ENCODE data around the gene DVL2. TPM values are rescaled to one million over a fixed set of nuclear protein-coding genes. Genes with fewer than 3 reads are reported as not detected.

The DVL2 gene
- total RNA-seq: 10 to 100 TPM; 51.7 to 87.5 (median 67.8) TPM

DNA sequence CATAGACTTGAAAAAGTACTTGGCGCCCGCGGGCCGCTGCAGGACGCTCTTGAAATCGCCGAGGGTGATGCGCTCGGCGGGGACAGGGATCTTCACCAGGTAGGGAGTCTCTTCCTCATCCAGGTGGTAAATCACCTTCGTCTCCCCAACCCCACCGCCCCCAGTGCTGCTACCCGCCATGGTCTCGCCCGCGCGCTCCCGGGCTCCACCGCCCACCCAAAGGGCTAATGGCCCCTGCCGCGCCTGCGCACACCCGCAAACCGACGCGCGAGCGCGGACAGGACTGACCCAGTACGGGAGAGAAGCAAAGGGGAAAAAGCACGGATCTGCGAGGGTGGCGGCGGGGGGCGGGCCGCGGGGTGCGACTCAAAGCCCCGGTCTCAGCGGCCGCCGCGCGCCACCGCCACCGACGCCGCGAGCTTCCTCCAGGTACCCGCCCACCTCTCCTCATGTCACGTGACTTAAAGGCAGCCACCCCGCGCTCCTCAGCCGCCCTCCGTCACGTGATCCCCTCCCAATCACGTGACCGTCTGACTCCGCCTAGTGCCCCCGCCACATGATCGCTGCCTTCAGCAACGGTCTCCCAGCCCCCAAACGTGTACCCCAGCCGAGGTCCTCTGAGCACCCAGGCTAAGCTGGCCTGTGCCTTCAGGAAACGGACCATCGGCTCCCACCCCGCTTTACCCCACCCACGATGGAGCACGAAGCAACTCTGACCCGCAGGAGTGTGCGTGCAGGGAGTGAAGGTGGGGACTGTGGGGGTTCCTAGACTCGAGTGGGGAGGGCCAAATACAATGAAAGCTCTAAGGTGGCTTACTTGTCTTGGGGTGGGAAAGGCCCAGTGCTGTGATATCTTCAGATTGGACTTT, at the start of gene DVL2:
DVL2 (minus strand) TSS at position 435 of the 869 bp plus-strand sequence; CDS start at position 180, 255 bp downstream.
- intact Hi-C loops (cut with DNase I; ENCODE audit: low total_unique reads): no loop called here
- peak within 1 kb of the TSS; percentile 67 for H3K4me3 ChIP-seq (ENCODE audit: low read depth, poor library complexity, severe bottlenecking)
- peak; percentile 97 to 100 for DNase-seq (ENCODE audit: low spot score in 2 of 2)
- 0% methylated on average over 43 to 71 of the region's 72 CpGs for WGBS, 2 donors
- peak in 1 of 3 donors; percentile 67 for TF ChIP-seq CTCF (IDR thresholded peaks at IDR 0.05)
- TF ChIP-seq POLR2A (IDR thresholded peaks at IDR 0.05): no peak

DNA sequence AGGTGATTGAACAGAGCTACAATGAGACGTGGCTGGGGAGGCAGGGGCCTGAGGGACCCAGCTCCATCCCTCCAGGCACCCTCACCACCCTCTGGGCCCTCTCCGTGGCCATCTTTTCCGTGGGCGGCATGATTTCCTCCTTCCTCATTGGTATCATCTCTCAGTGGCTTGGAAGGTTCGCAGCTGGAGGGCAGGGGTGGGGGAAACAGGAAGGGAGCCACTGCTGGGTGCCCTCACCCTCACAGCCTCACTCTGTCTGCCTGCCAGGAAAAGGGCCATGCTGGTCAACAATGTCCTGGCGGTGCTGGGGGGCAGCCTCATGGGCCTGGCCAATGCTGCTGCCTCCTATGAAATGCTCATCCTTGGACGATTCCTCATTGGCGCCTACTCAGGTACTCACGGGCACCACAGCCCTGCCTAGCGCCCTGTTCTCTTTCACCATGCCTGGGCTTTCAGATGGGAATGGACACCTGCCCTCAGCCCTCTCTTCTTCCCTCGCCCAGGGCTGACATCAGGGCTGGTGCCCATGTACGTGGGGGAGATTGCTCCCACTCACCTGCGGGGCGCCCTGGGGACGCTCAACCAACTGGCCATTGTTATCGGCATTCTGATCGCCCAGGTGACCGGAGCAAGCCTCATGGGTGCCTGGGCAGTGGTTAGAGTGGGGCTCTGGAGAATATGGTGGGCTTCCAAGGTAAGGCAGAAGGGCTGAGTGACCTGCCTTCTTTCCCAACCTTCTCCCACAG, 49.3 kb upstream of the DVL2 start:
- no peak for DNase-seq (ENCODE audit: low spot score in 2 of 2)
- intact Hi-C loops (cut with DNase I; ENCODE audit: low total_unique reads): no loop called here
- WGBS, 2 donors: 81 to 87% methylated on average over 18 of the region's 18 CpGs
- no peak overlapping the region for H3K4me3 ChIP-seq (ENCODE audit: low read depth, poor library complexity, severe bottlenecking)
- TF ChIP-seq CTCF (IDR thresholded peaks at IDR 0.05) (no peak), POLR2A (IDR thresholded peaks at IDR 0.05) (no peak)

- H3K4me3 ChIP-seq (ENCODE audit: low read depth, poor library complexity, severe bottlenecking): no peak overlapping the region
- TF ChIP-seq CTCF (IDR thresholded peaks at IDR 0.05) (no peak), POLR2A (IDR thresholded peaks at IDR 0.05) (no peak)
- intact Hi-C loops (cut with DNase I; ENCODE audit: low total_unique reads): no loop called here
- 39 to 40% methylated on average over 6 of the region's 6 CpGs for WGBS, 2 donors
- no peak for DNase-seq (ENCODE audit: low spot score in 2 of 2)
Measured at GRCh38 chr17:7282752-7283321, 48.5 kb upstream of the DVL2 start.

- H3K4me3 ChIP-seq (ENCODE audit: low read depth, poor library complexity, severe bottlenecking): peak overlapping the region; percentile 29
- WGBS, 2 donors: 7 to 8% methylated on average over 24 to 37 of the region's 43 CpGs
- DNase-seq (ENCODE audit: low spot score in 2 of 2): peak in 1 of 2 donors; percentile 89
- intact Hi-C loops (cut with DNase I; ENCODE audit: low total_unique reads): loop anchor here (2.0 kb wide), 1 partner anchor 61 kb away; no protein-coding TSS in a partner anchor
- TF ChIP-seq POLR2A (IDR thresholded peaks at IDR 0.05): no peak
- no peak for TF ChIP-seq CTCF (IDR thresholded peaks at IDR 0.05)
Measured at GRCh38 chr17:7281953-7282751, 47.8 kb upstream of the DVL2 start.

Measured in lower leg skin (tissue), 4 donors.